ENCODE measurements around the gene GSTCD. TPM values are rescaled to one million over a fixed set of nuclear protein-coding genes. Genes with fewer than 3 reads are reported as not detected.

Gene GSTCD
- total RNA-seq, 1 experiment from 2014 or later: 17.9 TPM

GRCh38 chr4:105878668-105879067 is 170.1 kb downstream of the GSTCD start:
- no peak overlapping the region for H2BK120ac ChIP-seq (ENCODE audit: low read depth, low read length, poor library complexity, severe bottlenecking)
- no peak overlapping the region for H2BK12ac ChIP-seq (ENCODE audit: insufficient read length, low read depth, low read length)
- no peak overlapping the region for H3K18ac ChIP-seq (ENCODE audit: insufficient read length, low read depth, low read length)
- no peak overlapping the region for H3K14ac ChIP-seq (ENCODE audit: insufficient read depth, low read length)
- H3K27me3 ChIP-seq (ENCODE audit: insufficient read depth, low read length): no peaks in the 10 kb centered on the region
- no peaks in the 10 kb centered on the region for H4K20me1 ChIP-seq (ENCODE audit: control insufficient read depth, insufficient read depth, insufficient read length)
- no peak overlapping the region for H2AK5ac ChIP-seq (ENCODE audit: insufficient read length, low read length)
- no peak overlapping the region for H2BK20ac ChIP-seq (ENCODE audit: low read depth, low read length, poor library complexity, severe bottlenecking)
- H4K8ac ChIP-seq (replicated peaks; ENCODE audit: insufficient read length, low read depth, low read length): no peak overlapping the region
- no peak overlapping the region for H3K4ac ChIP-seq (ENCODE audit: low read depth, low read length)
- H3K79me1 ChIP-seq (ENCODE audit: insufficient read depth, low read depth, low read length, poor library complexity, severe bottlenecking): no peaks in the 10 kb centered on the region
- no peak overlapping the region for H4K5ac ChIP-seq (ENCODE audit: insufficient read length, low read depth, low read length)
- H3K4me2 ChIP-seq (ENCODE audit: insufficient read depth, insufficient read length, low read length): no peak overlapping the region
- H3K23me2 ChIP-seq (ENCODE audit: insufficient read length, low read depth, low read length, poor library complexity, severe bottlenecking): no peaks in the 10 kb centered on the region
- no peak overlapping the region for H3T11ph ChIP-seq (ENCODE audit: low read length)
- H4K91ac ChIP-seq (ENCODE audit: insufficient read length, low read depth, low read length): no peak overlapping the region
- H3K4me1 ChIP-seq (ENCODE audit: insufficient read depth, low read length): no peaks in the 10 kb centered on the region
- no peak overlapping the region for H2AFZ ChIP-seq (ENCODE audit: low read length)
- Mint-ChIP-seq H3K27me3 (ENCODE audit: low read depth) (peaks cover 6% of the 10 kb centered on the region), H3K4me3 (no peak overlapping the region), H3K4me1 (no peaks in the 10 kb centered on the region), H3K27ac (no peak overlapping the region), H3K36me3 (ENCODE audit: insufficient read depth in 1 of 3, low read depth in 3 of 3) (peaks cover 0 to 7% (median 0%) of the 10 kb centered on the region in 3 experiments; a peak in 1 of 7 replicates), H3K9me3 (peaks cover 6 to 9% of the 10 kb centered on the region in 2 experiments; a peak in 4 of 5 replicates)
- no peak for DNase-seq
- no peak for TF ChIP-seq CTCF (conservative IDR thresholded peaks at IDR 0.05)
- no peak overlapping the region for H3K23ac ChIP-seq (ENCODE audit: insufficient read length, low read depth, low read length)
- no peak overlapping the region for H3K56ac ChIP-seq (ENCODE audit: insufficient read length, low read depth, low read length)
- H3K9ac ChIP-seq (ENCODE audit: extremely low read depth, insufficient read length, low read length): no peak overlapping the region
- no peak overlapping the region for H2BK5ac ChIP-seq (ENCODE audit: insufficient read length, low read length)
- H3K9me3 ChIP-seq (ENCODE audit: control insufficient read depth, low read depth, low read length): no peaks in the 10 kb centered on the region
- no peak overlapping the region for H3K27ac ChIP-seq (ENCODE audit: insufficient read length, low read depth, low read length)
- H2BK15ac ChIP-seq (ENCODE audit: low read depth, low read length): no peak overlapping the region
- no CpG with 5 or more reads among the region's 2 CpGs for WGBS (ENCODE audit: extremely low coverage, insufficient read length, low lambda C conversion rate)
- no peaks in the 10 kb centered on the region for H3K79me2 ChIP-seq (ENCODE audit: insufficient read depth, low read length)
